K562 (cell line): ENCODE results near the gene EVI5L. TPM values are rescaled to one million over a fixed set of nuclear protein-coding genes. Genes with fewer than 3 reads are reported as not detected.

Experiments used
- ADNP ChIP-seq: fragments of 200-800 bp; sonication (Bioruptor generic); IDR thresholded peaks from 2 replicates; pipeline ENCODE4 v1.6.1; 2016; ENCODE audit warnings: missing genetic modification characterization, missing compliant biosample characterization
- BCOR ChIP-seq: fragments of 450-650 bp; IDR thresholded peaks from 2 replicates; pipeline ENCODE4 v1.6.1; 2016
- HIVEP1 ChIP-seq: fragments of 250-450 bp; sonication (Bioruptor Pico); IDR thresholded peaks from 2 replicates; pipeline ENCODE4 v1.4.0; 2020; ENCODE audit warnings: mild to moderate bottlenecking
- NCOA4 ChIP-seq: fragments of 450-650 bp; IDR thresholded peaks from 2 replicates; pipeline ENCODE4 v1.6.1; 2018; ENCODE audit warnings: mild to moderate bottlenecking; ENCODE audit not compliant: partially characterized antibody
- NONO ChIP-seq, 2 experiments: fragments of 200-400 bp in 1 of 2; fragments of 450-650 bp in 1 of 2; formaldehyde crosslinking in 1 of 2; IDR thresholded peaks; 2 replicates each; pipeline ENCODE4 v1.6.1; 2017; ENCODE audit warnings: low read depth in 2 of 2, mild to moderate bottlenecking in 2 of 2, moderate library complexity in 2 of 2, low read length in 1 of 2
- PHF20 ChIP-seq: fragments of 450-650 bp; IDR thresholded peaks from 2 replicates; pipeline ENCODE4 v1.6.1; 2018; ENCODE audit not compliant: partially characterized antibody
- PTBP1 ChIP-seq: fragments of 200-400 bp; formaldehyde crosslinking; IDR thresholded peaks from 2 replicates; pipeline ENCODE4 v1.6.1; 2017; ENCODE audit warnings: low read depth, low read length
- RBM25 ChIP-seq: fragments of 200-400 bp; formaldehyde crosslinking; IDR thresholded peaks from 2 replicates; pipeline ENCODE4 v1.6.1; 2018; ENCODE audit warnings: low read length, low read depth, moderate library complexity; ENCODE audit not compliant: severe bottlenecking
- RCOR1 ChIP-seq, 2 experiments: IDR thresholded peaks; 2 replicates each; pipeline ENCODE4 v1.6.1; 2012; ENCODE audit warnings: low read depth in 2 of 2, low read length in 2 of 2, borderline replicate concordance in 1 of 2, improper control_type of control experiment in 1 of 2
- TEAD4 ChIP-seq, 2 experiments: sonication (generic) in 1 of 2; formaldehyde crosslinking in 1 of 2; IDR thresholded peaks; 2 replicates each; pipeline versions ENCODE4 v1.6.1 to v1.8.0; 2012 to 2022; ENCODE audit warnings: borderline replicate concordance in 1 of 2, inconsistent platforms in 1 of 2, low read length in 1 of 2, mild to moderate bottlenecking in 1 of 2, missing genetic modification reagents in 1 of 2
- XRCC3 ChIP-seq: fragments of 450-650 bp; IDR thresholded peaks from 2 replicates; pipeline ENCODE4 v1.6.1; 2017; ENCODE audit warnings: mild to moderate bottlenecking, moderate library complexity
- ZBTB40 ChIP-seq, 2 experiments: fragments of 450-650 bp in 1 of 2; sonication (generic) in 1 of 2; formaldehyde crosslinking in 1 of 2; IDR thresholded peaks; 2 replicates each; pipeline versions ENCODE4 v1.7.1 to v1.9.0; 2016 to 2022; ENCODE audit warnings: inconsistent platforms in 1 of 2, mild to moderate bottlenecking in 1 of 2, missing genetic modification reagents in 1 of 2
- ZNF143 ChIP-seq: sonication (generic); formaldehyde crosslinking; IDR thresholded peaks from 2 replicates; pipeline ENCODE4 v1.9.0; 2022; ENCODE audit warnings: mild to moderate bottlenecking, missing genetic modification reagents
- ZNF561 ChIP-seq: fragments of 450-650 bp; formaldehyde crosslinking; conservative IDR thresholded peaks from 2 replicates; pipeline ENCODE4 v1.4.0; 2020; ENCODE audit warnings: mild to moderate bottlenecking, moderate library complexity
- polyA plus RNA-seq, 8 experiments: library from polyadenylated mRNA; depleted of rRNA in 4 of 8; stranded (reverse) in 5 of 8; unstranded in 3 of 8; fragments of >200 nt; fragmentation: Nextera tagmentation in 2 of 8; fragmentation: Illumina TruSeq in 1 of 8; extraction: Ambion mirVana in 2 of 8; extraction: Trizol in 1 of 8; gene quantifications; 2 replicates each; pipeline versions ENCODE4 v1.2.1 to v1.2.3, GENCODE V29; 2011 to 2014; ENCODE audit warnings: inconsistent platforms in 1 of 8, missing spikeins in 1 of 8
- total RNA-seq, 7 experiments: library from RNA; depleted of rRNA in 6 of 7; stranded (reverse); fragments of >200 nt in 6 of 7; fragmentation: Illumina TruSeq in 2 of 7; extraction: Trizol in 2 of 7; gene quantifications; 2 replicates each; pipeline versions ENCODE4 v1.2.1 to v1.2.3, GENCODE V29; 2011 to 2021; ENCODE audit warnings: low replicate concordance in 1 of 7

EVI5L gene
- total and polyA plus RNA-seq, 9 of the 15 experiments (the other 6 are each of a cell fraction or from before 2014, with no cell fraction given), result 0.69 to 1.8 (median 1.2) TPM; not detected in 2

- TF ChIP-seq ZBTB40 (IDR thresholded peaks at IDR 0.05) (no peak), ZBTB40 (CRISPR knock-in tag; IDR thresholded peaks at IDR 0.05) (no peak), NCOA4 (no peak), NONO (IDR thresholded peaks at IDR 0.05; ENCODE audit: low read depth in 2 of 2, low read length in 1 of 2) (no peak), PHF20 (no peak), RCOR1 (IDR thresholded peaks at IDR 0.05; ENCODE audit: borderline replicate concordance in 1 of 2, low read depth in 2 of 2, low read length in 2 of 2) (peak in 1 of 2 experiments; percentile 31; a peak in 1 of 4 replicates), PTBP1 (0 out of 2 replicates have a peak, but pooled peaks have one; percentile 68), ZNF561 (no peak), TEAD4 (IDR thresholded peaks at IDR 0.05; ENCODE audit: low read length) (no peak), TEAD4 (CRISPR knock-in tag; IDR thresholded peaks at IDR 0.05; ENCODE audit: borderline replicate concordance) (no peak), HIVEP1 (CRISPR knock-in tag) (no peak), ZNF143 (CRISPR knock-in tag) (no peak), ADNP (tag) (peak; percentile 62), XRCC3 (no peak), BCOR (peak; percentile 92), RBM25 (peak; percentile 80)
These were observed 51.9 kb downstream of the EVI5L start (continued) for GRCh38 chr19:7881910-7882309.
